OCI-LY1 (cell line): ENCODE data around the gene WFDC5.
"Not testable (repeated sequence)": the region's sequence is repeated elsewhere in the genome, so short reads cannot be mapped to it uniquely, and the experiment has no call there.

Experiments
- H2AFZ ChIP-seq: fragments of 200-600 bp; sonication (generic), shearing (Covaris generic); 2 replicates; pipeline ENCODE4 v1.6.0; 2014; ENCODE audit warnings: antibody characterized with exemption, mild to moderate bottlenecking, low read length
- H3F3A ChIP-seq: fragments of 200-600 bp; sonication (generic), shearing (Covaris generic); 2 replicates; pipeline ENCODE4 v1.6.0; 2014; ENCODE audit warnings: mild to moderate bottlenecking, antibody characterized with exemption, low read length, moderate library complexity; ENCODE audit not compliant: insufficient read depth
- H3K27ac ChIP-seq: fragments of 200-600 bp; sonication (generic); 2 replicates; pipeline ENCODE4 v1.5.1; 2014; ENCODE audit warnings: low read length, mixed run types, mild to moderate bottlenecking, low read depth; ENCODE audit not compliant: poor library complexity, severe bottlenecking
- H3K27me3 ChIP-seq: fragments of 200-600 bp; sonication (generic); 2 replicates; pipeline ENCODE4 v1.6.0; 2014; ENCODE audit warnings: antibody characterized with exemption, mild to moderate bottlenecking, low read length, moderate library complexity; ENCODE audit not compliant: insufficient read depth
- H3K36me3 ChIP-seq: fragments of 200-600 bp; sonication (generic); 2 replicates; pipeline ENCODE4 v1.6.1; 2014; ENCODE audit warnings: mild to moderate bottlenecking, antibody characterized with exemption, low read length, moderate library complexity, mixed read lengths; ENCODE audit not compliant: insufficient read depth
- H3K4me1 ChIP-seq: fragments of 200-600 bp; sonication (generic); 2 replicates; pipeline ENCODE4 v1.5.1; 2014; ENCODE audit warnings: mild to moderate bottlenecking, low read length, moderate library complexity; ENCODE audit not compliant: insufficient read depth, severe bottlenecking
- H3K4me2 ChIP-seq: fragments of 200-600 bp; sonication (generic), shearing (Covaris generic); 2 replicates; pipeline ENCODE4 v1.6.1; 2014; ENCODE audit warnings: low read length
- H3K4me3 ChIP-seq: fragments of 200-600 bp; sonication (generic); 2 replicates; pipeline ENCODE4 v1.5.1; 2014; ENCODE audit warnings: low read length, low read depth, mild to moderate bottlenecking, mixed read lengths; ENCODE audit not compliant: poor library complexity, severe bottlenecking
- H3K79me2 ChIP-seq: fragments of 200-600 bp; shearing (Covaris generic); 2 replicates; pipeline ENCODE4 v1.6.1; 2016; ENCODE audit warnings: mixed run types, low read length, mixed read lengths; ENCODE audit not compliant: insufficient read depth
- H3K9ac ChIP-seq: fragments of 200-600 bp; sonication (generic), shearing (Covaris generic); 2 replicates; pipeline ENCODE4 v1.6.1; 2014; ENCODE audit warnings: mild to moderate bottlenecking, low read length, mixed read lengths
- H3K9me2 ChIP-seq: fragments of 200-600 bp; sonication (generic), shearing (Covaris generic); 2 replicates; pipeline ENCODE4 v1.6.1; 2014; ENCODE audit warnings: low read depth, mild to moderate bottlenecking, low read length, mixed read lengths
- H3K9me3 ChIP-seq: fragments of 200-600 bp; shearing (Covaris generic); 2 replicates; pipeline ENCODE4 v1.6.1; 2014; ENCODE audit warnings: low read length, mixed read lengths
- H4K20me1 ChIP-seq: fragments of 200-600 bp; sonication (generic), shearing (Covaris generic); 2 replicates; pipeline ENCODE4 v1.6.0; 2016; ENCODE audit warnings: mild to moderate bottlenecking, low read length; ENCODE audit not compliant: insufficient read depth
- EZH2 ChIP-seq: fragments of 200-600 bp; sonication (generic), shearing (Covaris generic); IDR thresholded peaks from 2 replicates; pipeline ENCODE4 v1.8.0; 2017; ENCODE audit warnings: borderline replicate concordance, mixed run types, mild to moderate bottlenecking, antibody characterized with exemption, low read length, moderate library complexity, mixed read lengths
- TF ChIP-seq, protein P1 (sequence below): fragments of 200-600 bp; sonication (generic), shearing (Covaris generic); IDR thresholded peaks from 2 replicates; pipeline ENCODE4 v1.5.1; 2017; ENCODE audit warnings: mild to moderate bottlenecking, antibody characterized with exemption, low read length, moderate library complexity, mixed read lengths

Gene WFDC5

DNA sequence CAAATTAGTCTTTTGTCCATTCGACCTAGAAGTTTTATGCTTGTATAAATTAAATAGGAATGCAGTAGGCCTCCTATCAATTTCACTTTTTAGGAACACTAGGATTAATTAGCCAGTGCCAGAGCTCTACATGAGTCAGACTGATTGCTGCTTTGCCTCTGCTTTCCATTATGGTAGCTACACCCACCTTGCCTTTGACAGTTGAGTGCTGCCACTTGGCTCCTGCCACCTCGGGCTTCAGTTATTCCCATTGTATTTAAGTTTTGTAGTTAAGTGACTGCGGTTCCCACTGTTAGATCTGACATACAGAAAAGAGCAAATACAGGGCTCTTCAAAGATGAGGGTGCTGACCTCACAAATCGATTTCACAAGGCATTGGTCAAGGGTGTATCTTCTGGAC, 25.9 kb upstream of the WFDC5 start:
- H3F3A ChIP-seq, result no peaks in the 10 kb centered on the region
- H3K9ac ChIP-seq, result no peak overlapping the region
- no peaks in the 10 kb centered on the region for H3K27me3 ChIP-seq
- H2AFZ ChIP-seq, result no peak overlapping the region
- no peaks in the 10 kb centered on the region for H3K9me3 ChIP-seq
- no peaks in the 10 kb centered on the region for H3K9me2 ChIP-seq
- H3K4me3 ChIP-seq, result no peak overlapping the region
- H3K79me2 ChIP-seq, result no peaks in the 10 kb centered on the region
- no peak overlapping the region for H3K27ac ChIP-seq
- H3K4me1 ChIP-seq, result no peaks in the 10 kb centered on the region
- TF ChIP-seq, protein P1, sequence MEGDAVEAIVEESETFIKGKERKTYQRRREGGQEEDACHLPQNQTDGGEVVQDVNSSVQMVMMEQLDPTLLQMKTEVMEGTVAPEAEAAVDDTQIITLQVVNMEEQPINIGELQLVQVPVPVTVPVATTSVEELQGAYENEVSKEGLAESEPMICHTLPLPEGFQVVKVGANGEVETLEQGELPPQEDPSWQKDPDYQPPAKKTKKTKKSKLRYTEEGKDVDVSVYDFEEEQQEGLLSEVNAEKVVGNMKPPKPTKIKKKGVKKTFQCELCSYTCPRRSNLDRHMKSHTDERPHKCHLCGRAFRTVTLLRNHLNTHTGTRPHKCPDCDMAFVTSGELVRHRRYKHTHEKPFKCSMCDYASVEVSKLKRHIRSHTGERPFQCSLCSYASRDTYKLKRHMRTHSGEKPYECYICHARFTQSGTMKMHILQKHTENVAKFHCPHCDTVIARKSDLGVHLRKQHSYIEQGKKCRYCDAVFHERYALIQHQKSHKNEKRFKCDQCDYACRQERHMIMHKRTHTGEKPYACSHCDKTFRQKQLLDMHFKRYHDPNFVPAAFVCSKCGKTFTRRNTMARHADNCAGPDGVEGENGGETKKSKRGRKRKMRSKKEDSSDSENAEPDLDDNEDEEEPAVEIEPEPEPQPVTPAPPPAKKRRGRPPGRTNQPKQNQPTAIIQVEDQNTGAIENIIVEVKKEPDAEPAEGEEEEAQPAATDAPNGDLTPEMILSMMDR, result no peak
- H3K36me3 ChIP-seq, result no peaks in the 10 kb centered on the region
- H3K4me2 ChIP-seq, result no peak overlapping the region
- H4K20me1 ChIP-seq, result no peaks in the 10 kb centered on the region

DNA sequence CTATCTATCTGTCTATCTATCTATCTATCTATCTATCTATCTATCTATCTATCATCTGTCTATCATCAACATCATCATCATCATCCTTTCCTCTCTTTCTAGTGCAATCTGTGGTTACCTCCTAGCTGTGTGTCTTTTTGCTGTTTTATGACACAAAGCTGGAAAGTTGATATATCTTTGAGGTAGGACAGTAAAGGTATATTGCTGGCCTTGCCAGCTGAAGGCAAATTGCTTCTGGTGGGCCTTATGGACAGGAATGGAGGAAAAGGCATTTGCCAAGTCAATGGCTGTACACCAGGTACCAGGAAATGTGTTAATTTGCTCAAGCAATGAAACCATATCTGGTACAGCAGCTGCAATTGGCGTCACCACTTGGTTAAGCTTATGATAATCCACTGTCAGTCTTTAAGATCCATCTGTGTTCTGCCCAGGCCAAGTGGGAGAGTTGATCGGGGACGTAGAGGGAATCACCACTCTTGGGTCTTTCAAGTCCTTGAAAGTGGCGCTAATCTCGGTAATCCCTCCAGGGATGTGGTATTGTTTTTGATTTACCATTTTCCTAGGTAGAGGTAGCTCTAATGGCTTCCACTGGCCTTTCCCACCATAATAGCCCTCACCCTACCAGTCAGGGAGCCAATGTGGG, 24.9 kb upstream of the WFDC5 start:
- H3F3A ChIP-seq, H3K9ac ChIP-seq, H3K27me3 ChIP-seq: not testable (repeated sequence)

DNA sequence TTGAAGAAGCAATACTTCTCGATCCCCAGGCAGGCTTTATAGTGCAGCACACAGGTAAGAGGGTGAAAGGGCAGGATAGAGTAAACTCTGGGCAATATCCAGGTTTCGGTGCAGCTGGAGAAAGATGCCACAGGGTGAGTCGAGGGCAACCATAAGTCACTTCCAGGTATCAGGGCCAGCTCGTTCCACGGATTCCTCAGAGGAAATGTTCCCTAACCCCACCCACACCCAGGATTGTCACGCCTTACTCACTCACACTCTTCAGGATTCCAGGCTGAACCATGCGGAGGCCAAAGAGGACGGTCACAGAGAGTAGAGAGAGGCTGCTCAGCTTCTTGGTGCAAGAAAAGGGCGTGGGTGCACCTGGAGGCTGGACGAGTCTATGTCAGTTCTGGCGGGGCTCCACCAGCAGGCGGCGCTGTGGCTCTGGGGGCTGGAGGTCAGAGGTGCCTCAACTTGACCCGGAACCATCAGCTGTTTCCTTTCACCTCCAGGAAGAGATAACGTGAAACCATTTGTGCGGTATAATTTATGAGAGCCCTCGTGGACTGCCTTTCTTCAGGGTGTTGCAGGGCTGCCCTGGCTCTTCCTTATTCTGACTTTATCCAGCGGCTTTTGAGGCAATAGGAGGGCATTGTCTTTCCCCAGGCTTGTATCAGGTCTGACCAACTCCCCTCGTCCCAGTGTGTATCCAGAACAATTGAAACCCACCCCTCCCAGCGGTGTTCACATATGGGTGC, 23.8 kb upstream of the WFDC5 start:
- H3K9ac ChIP-seq, result no peak overlapping the region
- TF ChIP-seq, protein P1, result peak; percentile 75
- no peak for TF ChIP-seq EZH2
- peak overlapping the region; percentile 24 for H3K4me3 ChIP-seq
- no peaks in the 10 kb centered on the region for H3K27me3 ChIP-seq
- H3K36me3 ChIP-seq, result no peaks in the 10 kb centered on the region
- no peaks in the 10 kb centered on the region for H3K79me2 ChIP-seq
- H3K9me2 ChIP-seq, result no peaks in the 10 kb centered on the region
- no peak overlapping the region for H3K27ac ChIP-seq
- no peak overlapping the region for H2AFZ ChIP-seq
- no peaks in the 10 kb centered on the region for H3K9me3 ChIP-seq
- no peaks in the 10 kb centered on the region for H3K4me1 ChIP-seq
- H3K4me2 ChIP-seq, result peak overlapping the region; percentile 30; the same call in 1 of the 2 replicates
- H4K20me1 ChIP-seq, result no peaks in the 10 kb centered on the region
- H3F3A ChIP-seq, result no peaks in the 10 kb centered on the region

More for the DNA sequence above, 24.9 kb upstream of the WFDC5 start:
- not testable (repeated sequence) for H3K9me3 ChIP-seq, H4K20me1 ChIP-seq, H3K27ac ChIP-seq, H3K4me3 ChIP-seq, H3K79me2 ChIP-seq, H3K9me2 ChIP-seq, H3K4me1 ChIP-seq, H3K36me3 ChIP-seq, H2AFZ ChIP-seq, H3K4me2 ChIP-seq

DNA sequence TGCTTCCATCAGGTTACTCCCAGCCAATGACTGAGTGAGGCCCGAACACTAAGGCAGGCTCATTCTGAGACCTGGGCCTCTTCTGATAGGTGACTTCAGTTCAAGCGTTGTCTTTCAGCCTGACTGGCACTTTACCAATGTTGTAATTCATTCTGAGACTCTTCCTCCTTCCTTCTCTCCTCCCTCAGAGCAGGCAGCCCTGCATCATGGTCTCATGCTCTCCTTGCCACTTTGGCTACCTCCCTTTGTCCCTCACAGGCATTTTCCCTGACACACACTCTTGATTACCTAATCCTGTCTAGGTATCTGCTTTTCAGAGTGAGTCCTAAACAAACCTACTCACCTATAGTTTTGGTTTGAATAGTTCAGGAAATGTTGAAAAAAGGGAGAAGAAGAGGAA, 21.9 kb upstream of the WFDC5 start:
- Histone ChIP-seq H3K9me3 (no peaks in the 10 kb centered on the region), H3K9me2 (no peaks in the 10 kb centered on the region), H3K36me3 (no peaks in the 10 kb centered on the region), H4K20me1 (no peaks in the 10 kb centered on the region), H2AFZ (no peak overlapping the region), H3F3A (no peaks in the 10 kb centered on the region), H3K4me1 (no peaks in the 10 kb centered on the region), H3K27me3 (no peaks in the 10 kb centered on the region), H3K9ac (no peak overlapping the region), H3K27ac (no peak overlapping the region), H3K4me3 (no peak overlapping the region), H3K4me2 (no peak overlapping the region), H3K79me2 (no peaks in the 10 kb centered on the region)
- no peak for TF ChIP-seq EZH2
- TF ChIP-seq, protein P1, result no peak
